AG10803 (cell line): ENCODE measurements around the gene SLC25A21.

Experiments
- DNase-seq: peaks from one replicate; pipeline ENCODE4 v3.0.0; 2010; ENCODE audit warnings: low read depth
- H3K4me3 ChIP-seq: 2 replicates; pipeline ENCODE4 v1.5.1; 2011; ENCODE audit warnings: mild to moderate bottlenecking, low read length, control low read depth
- TF ChIP-seq, protein P1 (sequence below): conservative IDR thresholded peaks from 2 replicates; pipeline ENCODE4 v1.5.1; 2011; ENCODE audit warnings: mild to moderate bottlenecking, low read length, control low read depth, inconsistent platforms

The SLC25A21 gene

DNA sequence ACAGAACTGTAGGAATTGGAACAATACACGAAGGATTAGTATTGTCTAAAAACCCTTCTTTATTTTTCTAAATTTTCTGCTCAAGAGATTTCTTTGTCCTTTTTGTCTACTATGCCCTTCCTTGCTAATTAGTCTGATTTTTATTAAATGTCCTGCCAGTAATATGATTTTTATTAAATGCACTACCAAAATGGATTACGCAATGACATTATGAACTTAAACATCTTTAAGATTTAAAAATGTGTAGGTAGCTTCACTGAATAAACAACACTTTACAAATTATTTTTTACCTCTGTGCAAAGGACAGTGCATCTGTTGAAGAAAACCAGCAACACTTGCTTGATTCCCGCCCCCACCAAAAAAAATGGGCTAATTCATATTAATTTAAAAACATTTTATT lies 519.0 kb downstream of the SLC25A21 start:
- TF ChIP-seq, protein P1, sequence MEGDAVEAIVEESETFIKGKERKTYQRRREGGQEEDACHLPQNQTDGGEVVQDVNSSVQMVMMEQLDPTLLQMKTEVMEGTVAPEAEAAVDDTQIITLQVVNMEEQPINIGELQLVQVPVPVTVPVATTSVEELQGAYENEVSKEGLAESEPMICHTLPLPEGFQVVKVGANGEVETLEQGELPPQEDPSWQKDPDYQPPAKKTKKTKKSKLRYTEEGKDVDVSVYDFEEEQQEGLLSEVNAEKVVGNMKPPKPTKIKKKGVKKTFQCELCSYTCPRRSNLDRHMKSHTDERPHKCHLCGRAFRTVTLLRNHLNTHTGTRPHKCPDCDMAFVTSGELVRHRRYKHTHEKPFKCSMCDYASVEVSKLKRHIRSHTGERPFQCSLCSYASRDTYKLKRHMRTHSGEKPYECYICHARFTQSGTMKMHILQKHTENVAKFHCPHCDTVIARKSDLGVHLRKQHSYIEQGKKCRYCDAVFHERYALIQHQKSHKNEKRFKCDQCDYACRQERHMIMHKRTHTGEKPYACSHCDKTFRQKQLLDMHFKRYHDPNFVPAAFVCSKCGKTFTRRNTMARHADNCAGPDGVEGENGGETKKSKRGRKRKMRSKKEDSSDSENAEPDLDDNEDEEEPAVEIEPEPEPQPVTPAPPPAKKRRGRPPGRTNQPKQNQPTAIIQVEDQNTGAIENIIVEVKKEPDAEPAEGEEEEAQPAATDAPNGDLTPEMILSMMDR: no peak
- H3K4me3 ChIP-seq: no peak overlapping the region
- no peak for DNase-seq

DNA sequence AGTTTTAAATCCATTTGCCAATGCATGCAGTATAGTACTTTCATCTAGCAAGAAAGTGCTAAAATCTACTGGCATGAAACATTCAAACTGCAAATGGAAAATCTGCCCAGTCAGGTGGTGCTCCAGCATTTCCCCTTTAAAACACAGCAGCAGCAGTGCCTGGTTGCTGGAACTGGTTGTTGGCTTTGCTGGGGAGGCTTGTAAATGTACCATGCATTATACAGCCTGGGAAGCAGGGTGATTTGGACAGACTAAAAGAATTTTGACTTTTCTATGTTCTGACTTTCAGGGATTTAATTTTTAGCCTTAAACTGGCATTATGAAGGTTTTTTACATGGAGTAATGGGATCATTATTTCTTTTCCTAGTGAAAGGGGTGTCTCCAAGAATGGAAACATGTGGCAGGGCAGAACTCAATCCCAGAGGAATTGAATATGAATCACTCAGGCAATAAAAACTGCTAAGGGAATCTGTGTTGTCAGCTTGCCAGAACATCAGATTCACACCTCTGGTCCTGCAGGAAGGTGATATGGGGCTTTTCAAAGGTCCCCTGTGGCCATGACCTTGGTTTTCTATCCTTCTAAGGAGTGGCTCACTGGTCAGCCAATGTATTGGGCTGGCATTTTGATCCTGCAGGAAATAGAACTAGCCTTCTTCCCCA lies 519.7 kb downstream of the SLC25A21 start:
- DNase-seq: no peak
- TF ChIP-seq, protein P1: no peak
- no peak overlapping the region for H3K4me3 ChIP-seq

DNA sequence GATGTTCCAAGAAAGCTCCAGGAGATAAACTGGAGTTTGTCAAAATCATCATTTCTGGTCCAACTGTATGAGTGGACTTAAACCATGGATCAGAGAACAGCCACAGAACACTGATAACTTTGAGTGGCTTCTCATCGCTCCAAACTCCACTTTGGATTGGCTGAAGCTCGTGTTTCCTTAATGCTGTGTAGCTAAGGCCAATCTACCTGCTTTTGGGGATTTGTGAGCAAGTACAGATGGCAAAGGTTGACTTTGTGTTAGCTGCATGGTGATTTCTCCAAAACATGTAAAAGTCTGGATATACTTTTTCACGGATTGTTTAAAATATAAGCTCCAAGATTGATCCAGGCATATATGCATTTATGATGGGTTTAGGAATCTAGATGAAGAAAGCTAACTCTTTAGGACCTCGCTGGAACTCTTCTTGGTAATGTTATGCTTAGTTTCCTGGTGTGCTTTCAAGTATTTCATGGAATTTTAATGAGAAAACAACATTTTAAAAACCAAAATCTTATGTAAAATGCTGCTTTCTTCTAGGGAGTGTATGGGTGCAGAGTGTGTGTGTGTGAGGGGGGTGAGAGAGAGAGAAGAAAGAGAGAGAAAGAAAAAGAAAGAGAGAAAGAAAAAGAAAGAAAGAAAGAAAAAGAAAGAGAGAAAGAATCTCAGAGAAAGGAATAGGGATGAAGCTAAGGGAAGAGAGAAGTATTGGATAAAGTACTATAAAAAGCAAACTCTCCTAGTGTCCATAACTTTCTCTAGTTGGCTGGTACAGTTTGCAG lies 522.3 kb downstream of the SLC25A21 start:
- H3K4me3 ChIP-seq: no peak overlapping the region
- DNase-seq: no peak
- TF ChIP-seq, protein P1: no peak

DNA sequence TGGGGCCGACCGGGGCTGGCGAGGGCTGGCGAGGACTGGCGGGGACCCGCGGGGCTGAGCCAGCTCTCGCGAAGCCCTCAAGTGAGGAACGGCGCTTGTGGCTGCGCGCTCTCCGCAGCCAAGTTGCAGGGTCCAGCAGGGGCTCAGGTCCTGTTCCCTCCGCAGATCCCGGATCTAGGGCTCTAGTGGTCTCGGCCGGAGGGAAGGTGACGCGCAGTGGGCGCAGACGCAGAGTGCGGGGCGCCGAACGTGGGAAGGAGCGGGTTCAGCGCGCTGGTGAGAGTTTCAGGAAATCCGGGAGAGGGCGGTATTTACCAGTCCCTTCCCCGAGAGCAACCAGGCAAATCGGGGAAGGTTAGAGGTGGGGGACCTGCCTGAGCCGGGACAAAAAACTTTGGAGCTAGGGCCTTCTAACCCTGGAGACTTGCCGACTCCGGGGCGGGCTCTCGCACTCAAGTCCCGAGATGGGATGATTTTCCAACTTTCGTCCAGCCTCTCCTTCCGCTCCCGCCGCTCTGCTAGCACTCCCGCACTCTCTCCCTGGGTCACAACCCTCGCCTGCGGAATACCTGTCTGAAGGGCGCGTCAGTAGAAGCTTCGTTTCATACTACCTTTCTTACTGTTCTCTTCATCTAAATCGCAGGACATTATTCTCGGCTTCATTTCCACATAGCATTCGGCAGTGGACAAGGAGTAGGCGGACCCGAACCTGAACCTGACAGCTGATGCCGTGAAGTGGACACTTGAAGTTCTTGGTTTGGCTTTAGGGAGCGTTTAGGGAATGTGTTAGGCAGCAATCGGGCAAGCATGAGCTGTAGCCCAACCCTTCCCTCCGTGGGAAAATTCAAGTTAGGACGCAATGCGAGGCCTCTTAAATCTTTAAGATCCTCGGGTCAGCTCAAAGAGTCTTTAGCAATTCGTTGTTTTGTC lies 524.3 kb downstream of the SLC25A21 start:
- TF ChIP-seq, protein P1: peak; percentile 62
- DNase-seq: peak; percentile 48

DNA sequence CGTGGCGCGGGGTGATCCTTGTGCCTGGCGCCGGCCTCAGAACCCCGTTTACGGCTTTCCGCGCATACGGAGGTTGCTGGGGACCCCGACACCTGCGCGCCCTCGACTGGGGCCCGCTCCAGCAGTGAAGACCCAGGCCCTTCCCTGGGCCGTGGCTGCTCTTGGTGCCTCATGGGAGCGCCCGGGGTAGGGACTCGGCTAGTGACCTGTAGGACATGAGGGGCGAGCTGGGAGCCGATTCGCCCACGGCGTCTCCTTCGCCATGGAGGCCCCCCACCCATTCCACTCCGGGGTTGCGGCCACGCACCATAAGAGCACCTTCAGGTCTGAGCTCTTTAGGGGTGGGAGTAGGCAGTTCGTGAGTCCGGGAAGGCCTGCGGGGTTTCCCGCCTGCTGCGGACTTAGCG lies 525.0 kb downstream of the SLC25A21 start:
- no peak for DNase-seq
- peak overlapping the region; percentile 59 for H3K4me3 ChIP-seq
- TF ChIP-seq, protein P1: no peak

More for the DNA sequence above, 524.3 kb downstream of the SLC25A21 start:
- H3K4me3 ChIP-seq: peak overlapping the region; percentile 59

DNA sequence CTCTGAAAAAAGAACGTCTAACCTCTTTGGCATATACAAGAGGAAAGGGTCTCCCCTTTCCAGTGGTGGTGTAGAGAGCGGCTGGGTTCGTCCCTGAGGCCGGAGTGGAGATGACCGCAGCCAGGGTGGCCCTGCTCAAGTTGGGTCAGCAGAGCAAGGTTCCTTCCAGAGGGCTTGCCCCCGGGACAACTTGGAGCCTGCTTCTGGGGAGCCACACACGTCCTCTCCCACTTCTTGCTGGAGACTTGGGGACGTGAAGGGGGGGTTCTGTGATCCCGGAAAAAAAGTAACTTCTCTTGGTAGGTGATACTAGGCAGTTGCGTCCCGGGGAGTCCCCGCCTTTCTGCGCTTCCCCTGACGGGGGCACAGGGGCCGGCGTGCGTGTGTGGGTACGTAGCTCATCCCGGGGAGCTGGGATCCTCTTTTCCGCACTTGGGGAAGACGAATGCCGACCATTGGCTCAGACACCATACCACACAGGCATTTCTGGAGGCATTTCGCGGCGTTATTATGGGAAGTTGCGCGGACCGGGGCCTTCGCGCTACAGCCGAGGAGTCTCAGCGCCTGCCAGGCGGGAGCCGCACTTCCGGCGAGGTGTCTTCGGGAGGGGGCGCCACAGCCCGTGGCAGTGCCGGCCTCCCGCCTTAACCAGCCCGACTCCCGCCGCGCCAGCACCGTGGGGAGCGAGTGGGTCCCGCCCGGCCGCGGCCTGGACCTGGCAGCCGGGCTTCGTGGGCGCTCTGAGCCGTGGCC lies 525.6 kb downstream of the SLC25A21 start:
- peak overlapping the region; percentile 59 for H3K4me3 ChIP-seq
- DNase-seq: peak; percentile 27
- TF ChIP-seq, protein P1: peak; percentile 26
